ENCODE measurements around the gene IMMP2L. TPM values are rescaled to one million over a fixed set of nuclear protein-coding genes. Genes with fewer than 3 reads are reported as not detected.

IMMP2L gene
- total RNA-seq, 1 donor from 2014 or later = 11.2 TPM

- H3K36me3 Mint-ChIP-seq (ENCODE audit: low read depth, unreplicated experiment) = no peaks in the 10 kb centered on the region
- no peak for DNase-seq (ENCODE audit: low spot score)
- no peaks in the 10 kb centered on the region for H3K4me1 Mint-ChIP-seq (ENCODE audit: unreplicated experiment)
- no peak overlapping the region for H3K27ac Mint-ChIP-seq (ENCODE audit: unreplicated experiment)
- H3K27me3 Mint-ChIP-seq (ENCODE audit: unreplicated experiment) = no peaks in the 10 kb centered on the region
- TF ChIP-seq, protein P1, sequence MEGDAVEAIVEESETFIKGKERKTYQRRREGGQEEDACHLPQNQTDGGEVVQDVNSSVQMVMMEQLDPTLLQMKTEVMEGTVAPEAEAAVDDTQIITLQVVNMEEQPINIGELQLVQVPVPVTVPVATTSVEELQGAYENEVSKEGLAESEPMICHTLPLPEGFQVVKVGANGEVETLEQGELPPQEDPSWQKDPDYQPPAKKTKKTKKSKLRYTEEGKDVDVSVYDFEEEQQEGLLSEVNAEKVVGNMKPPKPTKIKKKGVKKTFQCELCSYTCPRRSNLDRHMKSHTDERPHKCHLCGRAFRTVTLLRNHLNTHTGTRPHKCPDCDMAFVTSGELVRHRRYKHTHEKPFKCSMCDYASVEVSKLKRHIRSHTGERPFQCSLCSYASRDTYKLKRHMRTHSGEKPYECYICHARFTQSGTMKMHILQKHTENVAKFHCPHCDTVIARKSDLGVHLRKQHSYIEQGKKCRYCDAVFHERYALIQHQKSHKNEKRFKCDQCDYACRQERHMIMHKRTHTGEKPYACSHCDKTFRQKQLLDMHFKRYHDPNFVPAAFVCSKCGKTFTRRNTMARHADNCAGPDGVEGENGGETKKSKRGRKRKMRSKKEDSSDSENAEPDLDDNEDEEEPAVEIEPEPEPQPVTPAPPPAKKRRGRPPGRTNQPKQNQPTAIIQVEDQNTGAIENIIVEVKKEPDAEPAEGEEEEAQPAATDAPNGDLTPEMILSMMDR (IDR thresholded peaks at IDR 0.05; ENCODE audit: unreplicated experiment) = no peak
- no peak overlapping the region for H3K4me3 Mint-ChIP-seq (ENCODE audit: unreplicated experiment)
- no peaks in the 10 kb centered on the region for H3K9me3 Mint-ChIP-seq (ENCODE audit: unreplicated experiment)
Measured at GRCh38 chr7:111264981-111265380, 297.3 kb downstream of the IMMP2L start.

DNA sequence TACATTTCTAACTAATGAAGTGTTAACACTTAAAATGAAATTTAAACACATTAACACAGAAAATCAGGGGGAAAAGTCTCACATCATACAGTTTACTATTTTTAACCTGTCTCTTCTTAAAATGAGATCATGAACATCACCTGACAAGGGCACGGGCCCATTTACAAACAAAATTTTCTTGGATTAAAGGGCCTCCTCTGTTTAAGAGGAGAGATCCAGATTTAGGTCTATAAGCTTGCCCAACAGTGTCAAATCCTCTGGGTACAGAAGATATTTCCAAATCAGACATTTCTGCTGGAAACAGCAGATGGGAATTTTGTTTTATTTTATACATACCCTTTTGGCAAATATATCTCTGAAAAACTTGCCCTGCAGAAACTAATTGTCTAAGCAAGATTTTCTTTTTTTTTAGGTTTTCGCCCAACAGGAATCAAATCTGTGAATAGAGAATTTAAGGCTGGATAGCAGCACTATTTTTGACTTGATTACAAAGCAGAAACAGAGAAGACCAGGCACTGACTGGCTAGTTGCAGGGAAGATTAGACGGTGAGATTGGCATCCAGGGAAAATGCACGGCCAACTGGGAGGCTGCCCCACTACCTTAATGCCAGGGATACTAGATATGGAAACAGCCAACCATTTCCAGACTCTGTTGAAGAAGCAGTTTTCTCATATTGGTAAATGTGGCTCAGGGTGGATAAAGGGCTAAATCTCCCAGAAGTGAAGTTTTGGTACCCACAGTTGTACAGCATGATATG is 298.0 kb downstream of the IMMP2L start:
- Mint-ChIP-seq H3K4me1 (ENCODE audit: unreplicated experiment) (no peaks in the 10 kb centered on the region), H3K9me3 (ENCODE audit: unreplicated experiment) (no peaks in the 10 kb centered on the region), H3K27ac (ENCODE audit: unreplicated experiment) (no peak overlapping the region), H3K27me3 (ENCODE audit: unreplicated experiment) (no peaks in the 10 kb centered on the region), H3K36me3 (ENCODE audit: low read depth, unreplicated experiment) (no peaks in the 10 kb centered on the region), H3K4me3 (ENCODE audit: unreplicated experiment) (no peak overlapping the region)
- TF ChIP-seq, protein P1 (IDR thresholded peaks at IDR 0.05; ENCODE audit: unreplicated experiment) = no peak
- DNase-seq (ENCODE audit: low spot score) = no peak

- no peak for DNase-seq (ENCODE audit: low spot score)
Measured at GRCh38 chr7:111262293-111263116, 299.8 kb downstream of the IMMP2L start.

DNA sequence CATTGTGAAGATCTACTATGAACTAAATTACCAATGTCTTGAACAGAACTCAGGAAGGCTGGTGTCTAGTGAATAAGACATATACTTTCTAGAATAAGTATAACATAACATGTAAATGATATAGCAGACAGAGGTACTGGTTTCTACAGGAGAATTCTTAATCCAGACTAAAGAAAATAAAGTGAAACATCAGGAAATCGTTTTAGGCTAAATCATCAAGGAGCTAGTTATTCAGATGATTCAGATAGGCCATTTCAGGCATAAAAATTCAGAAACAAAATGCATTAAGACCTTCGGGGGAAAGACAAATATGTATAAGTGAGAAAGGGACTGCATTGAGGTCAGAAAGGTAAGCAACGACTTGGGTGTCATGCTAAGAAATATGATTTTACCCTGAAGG is 300.8 kb downstream of the IMMP2L start:
- TF ChIP-seq, protein P1 (IDR thresholded peaks at IDR 0.05; ENCODE audit: unreplicated experiment) = no peak
- Mint-ChIP-seq H3K27me3 (ENCODE audit: unreplicated experiment) (no peaks in the 10 kb centered on the region), H3K36me3 (ENCODE audit: low read depth, unreplicated experiment) (no peaks in the 10 kb centered on the region), H3K4me3 (ENCODE audit: unreplicated experiment) (no peak overlapping the region), H3K9me3 (ENCODE audit: unreplicated experiment) (no peaks in the 10 kb centered on the region), H3K27ac (ENCODE audit: unreplicated experiment) (no peak overlapping the region), H3K4me1 (ENCODE audit: unreplicated experiment) (no peaks in the 10 kb centered on the region)
- no peak for DNase-seq (ENCODE audit: low spot score)

More at GRCh38 chr7:111262293-111263116, 299.8 kb downstream of the IMMP2L start:
- no peaks in the 10 kb centered on the region for H3K4me1 Mint-ChIP-seq (ENCODE audit: unreplicated experiment)
- TF ChIP-seq, protein P1 (IDR thresholded peaks at IDR 0.05; ENCODE audit: unreplicated experiment) = no peak
- H3K27ac Mint-ChIP-seq (ENCODE audit: unreplicated experiment) = no peak overlapping the region
- no peaks in the 10 kb centered on the region for H3K9me3 Mint-ChIP-seq (ENCODE audit: unreplicated experiment)
- H3K4me3 Mint-ChIP-seq (ENCODE audit: unreplicated experiment) = no peak overlapping the region
- no peaks in the 10 kb centered on the region for H3K36me3 Mint-ChIP-seq (ENCODE audit: low read depth, unreplicated experiment)
- no peaks in the 10 kb centered on the region for H3K27me3 Mint-ChIP-seq (ENCODE audit: unreplicated experiment)

DNA sequence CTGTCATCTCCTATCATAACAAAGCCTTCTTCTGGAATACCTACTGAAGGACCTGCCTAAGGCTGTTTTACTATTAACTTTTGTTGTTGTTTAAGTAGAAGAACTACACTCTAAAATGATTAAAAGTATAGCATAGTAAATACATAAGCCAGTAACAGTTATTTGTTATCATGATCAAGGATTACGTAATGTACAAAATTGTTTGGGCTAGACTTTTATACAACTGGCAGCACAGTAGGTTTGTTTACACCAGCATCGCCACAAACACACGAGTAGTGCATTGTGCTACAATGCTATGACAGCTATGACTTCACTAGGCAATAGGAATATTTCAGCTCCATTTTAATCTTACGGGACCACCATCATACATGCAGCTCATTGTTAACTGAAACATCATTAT is 302.3 kb downstream of the IMMP2L start:
- H3K36me3 Mint-ChIP-seq (ENCODE audit: low read depth, unreplicated experiment) = no peaks in the 10 kb centered on the region
- no peak for DNase-seq (ENCODE audit: low spot score)
- H3K27ac Mint-ChIP-seq (ENCODE audit: unreplicated experiment) = no peak overlapping the region
- H3K4me1 Mint-ChIP-seq (ENCODE audit: unreplicated experiment) = no peaks in the 10 kb centered on the region
- no peak overlapping the region for H3K4me3 Mint-ChIP-seq (ENCODE audit: unreplicated experiment)
- H3K9me3 Mint-ChIP-seq (ENCODE audit: unreplicated experiment) = no peaks in the 10 kb centered on the region
- no peaks in the 10 kb centered on the region for H3K27me3 Mint-ChIP-seq (ENCODE audit: unreplicated experiment)
- TF ChIP-seq, protein P1 (IDR thresholded peaks at IDR 0.05; ENCODE audit: unreplicated experiment) = no peak
